GM12892 (cell line): ENCODE results near the gene SP110.
"Not testable (repeated sequence)": the region's sequence is repeated elsewhere in the genome, so short reads cannot be mapped to it uniquely, and the experiment has no call there.

Experiments
- DNase-seq: peaks from one replicate; pipeline ENCODE4 v3.0.0; 2011; ENCODE audit not compliant: insufficient read length
- FAIRE-seq: peaks from 2 replicates; lab custom pipeline; 2011; peaks lifted over from hg19 to GRCh38; lab: Jason Lieb, UNC
- POLR2A ChIP-seq: IDR thresholded peaks from 2 replicates; pipeline ENCODE4 v1.6.1; 2011; ENCODE audit warnings: low read depth, low read length, control low read depth
- POLR2AphosphoS5 ChIP-seq: IDR thresholded peaks from 2 replicates; pipeline ENCODE4 v1.6.1; 2011; ENCODE audit warnings: low read depth, low read length, control low read depth
- TAF1 ChIP-seq: IDR thresholded peaks from 2 replicates; pipeline ENCODE4 v1.6.1; 2011; ENCODE audit warnings: low read depth, mild to moderate bottlenecking, control low read depth, low read length, borderline replicate concordance

Gene SP110

DNA sequence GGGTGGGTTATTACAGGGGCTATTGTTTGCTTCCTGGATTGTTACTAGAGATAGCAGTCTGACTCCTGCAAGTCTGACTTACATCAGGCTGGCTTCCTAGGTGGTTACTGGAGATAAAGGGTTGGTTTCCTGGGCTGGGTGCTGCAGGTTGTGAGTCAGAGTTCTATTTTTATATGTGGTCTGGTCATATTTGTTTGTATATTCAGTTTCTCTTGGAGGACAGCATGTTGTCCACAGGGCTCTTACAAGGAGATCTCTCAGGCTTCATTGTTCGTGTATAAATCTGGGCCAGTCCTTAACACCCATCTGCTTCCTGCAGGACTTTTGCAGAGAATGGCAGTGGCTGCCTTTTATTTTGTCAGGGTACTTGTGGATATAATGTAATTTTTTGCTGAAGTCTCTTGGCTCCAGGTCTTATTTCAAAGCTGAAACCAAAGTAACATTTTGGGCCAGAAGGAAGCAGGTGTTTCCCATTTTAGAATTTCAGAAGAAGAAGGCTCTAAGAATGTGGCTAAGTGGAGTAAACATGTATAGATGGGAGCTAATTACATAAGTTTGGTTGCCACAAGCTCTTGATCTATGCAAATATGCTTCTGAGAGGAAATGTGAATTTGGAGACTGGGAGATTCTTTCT, 85.2 kb downstream of the SP110 start:
- no peak for DNase-seq

DNA sequence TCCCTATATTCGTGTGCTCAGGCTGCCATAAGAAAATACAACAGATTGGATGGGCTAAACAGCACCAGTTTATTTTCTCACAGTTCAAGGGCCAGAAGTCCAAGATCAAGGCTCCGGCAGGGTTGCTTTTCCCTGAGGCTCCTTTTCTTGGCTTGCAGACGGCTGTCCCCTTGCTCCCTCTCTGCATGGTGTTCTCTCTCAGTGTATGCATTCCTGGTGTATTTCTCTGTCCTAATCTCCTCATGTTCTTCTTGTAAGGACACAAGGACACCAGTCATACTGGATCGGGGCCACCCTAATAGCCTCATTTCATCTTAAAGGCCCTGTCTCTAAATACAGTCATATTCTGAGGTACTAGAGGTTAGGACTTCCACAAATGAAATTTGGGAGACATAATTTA, 88.4 kb downstream of the SP110 start:
- no peak for DNase-seq
- TF ChIP-seq TAF1: no peak
- TF ChIP-seq POLR2AphosphoS5: no peak
- TF ChIP-seq POLR2A: no peak
- no peak for FAIRE-seq

More for the DNA sequence above, 85.2 kb downstream of the SP110 start:
- TF ChIP-seq TAF1 (no peak), POLR2A (no peak), POLR2AphosphoS5 (no peak)
- no peak for FAIRE-seq

- DNase-seq (no peak), FAIRE-seq (no peak)
- TF ChIP-seq POLR2AphosphoS5: no peak
- no peak for TF ChIP-seq POLR2A
Measured at GRCh38 chr2:230130668-230131364, 89.0 kb downstream of the SP110 start.

GRCh38 chr2:230129343-230129742, 90.4 kb downstream of the SP110 start:
- no peak for DNase-seq
- no peak for FAIRE-seq
- no peak for TF ChIP-seq POLR2AphosphoS5
- TF ChIP-seq POLR2A: no peak
- TF ChIP-seq TAF1: no peak

- TF ChIP-seq POLR2AphosphoS5 (no peak), POLR2A (no peak), TAF1 (no peak)
- no peak for FAIRE-seq
Measured at GRCh38 chr2:230128623-230129342, 91.0 kb downstream of the SP110 start.

GRCh38 chr2:230127195-230127594, 92.6 kb downstream of the SP110 start:
- no peak for DNase-seq
- peak; percentile 51 for FAIRE-seq

More at GRCh38 chr2:230128623-230129342, 91.0 kb downstream of the SP110 start:
- no peak for DNase-seq

GRCh38 chr2:230124757-230125431, 94.9 kb downstream of the SP110 start:
- TF ChIP-seq TAF1 (no peak), POLR2AphosphoS5 (no peak), POLR2A (no peak)
- no peak for DNase-seq
- no peak for FAIRE-seq

More at GRCh38 chr2:230127195-230127594, 92.6 kb downstream of the SP110 start:
- TF ChIP-seq POLR2AphosphoS5: no peak
- TF ChIP-seq TAF1: no peak
- no peak for TF ChIP-seq POLR2A

DNA sequence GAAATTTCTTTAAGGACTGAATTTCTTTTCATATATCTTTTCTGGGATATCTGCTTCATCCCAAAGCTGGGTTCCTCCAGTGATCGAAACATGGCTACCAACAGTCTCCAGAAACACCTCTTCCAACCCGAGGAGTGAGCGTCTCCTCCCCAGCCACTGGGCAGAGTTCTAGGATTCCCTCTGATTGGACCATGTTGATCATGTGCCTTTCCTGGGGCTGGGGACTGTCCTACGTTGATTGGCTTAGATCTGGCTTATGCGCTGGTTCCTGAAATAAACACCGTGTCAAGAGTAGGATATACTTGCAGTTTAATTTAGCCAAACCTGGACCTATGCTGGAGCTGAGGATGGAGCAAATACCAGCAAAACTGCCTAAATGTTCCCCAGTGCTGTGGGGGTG, 95.5 kb downstream of the SP110 start:
- DNase-seq (no peak), FAIRE-seq (no peak)
- no peak for TF ChIP-seq TAF1
- TF ChIP-seq POLR2A: no peak
- TF ChIP-seq POLR2AphosphoS5: no peak

DNA sequence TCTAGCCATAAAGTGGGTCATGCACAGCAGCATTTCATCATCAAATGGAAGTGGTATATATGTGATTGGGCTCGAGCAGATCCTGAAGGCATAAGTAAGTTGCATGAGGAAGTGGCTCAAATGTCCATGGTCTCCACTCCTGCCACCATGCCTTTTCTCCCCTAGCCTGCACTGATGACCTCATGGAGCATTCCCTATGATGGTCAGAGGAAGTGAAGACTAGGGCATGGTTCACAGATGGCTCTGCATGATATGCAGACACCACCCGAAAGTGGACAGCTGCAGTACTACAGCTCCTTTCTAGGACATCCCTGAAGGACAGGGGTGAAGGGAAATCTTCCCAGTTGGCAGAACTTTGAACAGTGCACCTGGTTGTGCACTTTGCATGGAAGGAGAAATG, 99.4 kb downstream of the SP110 start:
- FAIRE-seq, DNase-seq: not testable (repeated sequence)

- FAIRE-seq, DNase-seq: not testable (repeated sequence)
Measured at GRCh38 chr2:230119827-230120226, 100.0 kb downstream of the SP110 start.
